ENCODE results near the gene DICER1. TPM values are rescaled to one million over a fixed set of nuclear protein-coding genes. Genes with fewer than 3 reads are reported as not detected.
"Not testable (repeated sequence)": the region's sequence is repeated elsewhere in the genome, so short reads cannot be mapped to it uniquely, and the experiment has no call there.

DICER1 gene
- total RNA-seq: 57.7 TPM

- ATAC-seq: peak; percentile 97
Observed at GRCh38 chr14:95157327-95158189, at the start of gene DICER1. Gene DICER1 (minus strand): TSS chr14:95157529. CDS start chr14:95133458, 24,071 bp downstream.

- ATAC-seq: no peak
Observed at GRCh38 chr14:95206534-95206933, 49.2 kb upstream of the DICER1 start.

DNA sequence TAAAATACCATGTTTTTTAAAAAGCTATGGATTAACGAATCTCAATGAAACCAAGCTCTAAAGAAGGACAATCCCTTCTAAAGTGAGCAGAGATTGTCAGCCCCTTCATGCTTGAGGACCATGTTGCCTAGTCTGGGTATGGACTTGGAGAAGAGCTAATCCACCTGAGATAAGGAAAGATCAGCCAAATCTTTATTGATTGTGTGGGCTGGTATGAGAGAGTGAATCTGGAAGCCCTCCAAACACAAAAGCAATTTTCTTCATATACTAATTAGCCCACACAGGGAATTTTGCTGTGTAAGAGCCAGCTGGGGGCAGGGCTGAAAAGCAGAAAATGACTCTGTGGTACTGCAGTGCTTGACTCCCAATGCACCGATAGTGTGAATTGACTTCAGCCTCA lies 47.4 kb upstream of the DICER1 start:
- ATAC-seq: no peak

DNA sequence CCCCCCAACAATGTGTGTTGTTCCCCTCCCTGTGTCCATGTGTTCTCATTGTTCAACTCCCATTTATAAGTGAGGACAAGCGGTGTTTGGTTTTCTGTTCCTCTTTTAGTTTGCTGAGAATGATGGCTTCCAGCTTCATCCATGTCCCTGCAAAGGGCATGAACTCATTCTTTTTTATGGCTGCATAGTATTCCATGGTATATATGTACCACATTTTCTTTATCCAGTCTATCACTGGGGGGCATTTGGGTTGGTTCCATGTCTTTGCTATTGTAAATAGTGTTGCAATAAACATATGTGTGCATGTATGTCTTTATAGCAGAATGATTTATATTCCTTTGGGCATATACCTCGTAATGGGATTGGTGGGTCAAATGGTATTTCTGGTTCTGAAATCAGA lies 44.4 kb upstream of the DICER1 start:
- ATAC-seq: not testable (repeated sequence)

DNA sequence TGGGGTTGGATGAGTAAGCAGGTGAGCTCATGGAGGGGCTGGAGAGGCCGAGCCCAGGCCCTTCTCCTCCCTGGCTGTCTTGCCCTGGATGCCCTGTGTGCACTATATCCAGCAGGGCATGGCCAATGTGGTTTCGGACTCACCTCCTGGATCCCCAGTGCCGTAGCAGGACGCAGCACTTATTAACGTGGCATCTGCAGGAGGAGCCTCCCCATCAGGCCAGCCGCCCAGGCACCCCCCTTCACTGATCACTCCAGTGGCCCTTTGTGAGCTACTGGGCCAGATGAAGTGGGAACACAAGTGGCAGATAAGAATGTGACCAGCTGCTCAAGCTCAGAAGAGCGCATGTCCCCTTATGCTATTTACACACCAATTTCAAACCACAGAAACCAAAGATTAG lies 43.1 kb upstream of the DICER1 start:
- no peak for ATAC-seq

DNA sequence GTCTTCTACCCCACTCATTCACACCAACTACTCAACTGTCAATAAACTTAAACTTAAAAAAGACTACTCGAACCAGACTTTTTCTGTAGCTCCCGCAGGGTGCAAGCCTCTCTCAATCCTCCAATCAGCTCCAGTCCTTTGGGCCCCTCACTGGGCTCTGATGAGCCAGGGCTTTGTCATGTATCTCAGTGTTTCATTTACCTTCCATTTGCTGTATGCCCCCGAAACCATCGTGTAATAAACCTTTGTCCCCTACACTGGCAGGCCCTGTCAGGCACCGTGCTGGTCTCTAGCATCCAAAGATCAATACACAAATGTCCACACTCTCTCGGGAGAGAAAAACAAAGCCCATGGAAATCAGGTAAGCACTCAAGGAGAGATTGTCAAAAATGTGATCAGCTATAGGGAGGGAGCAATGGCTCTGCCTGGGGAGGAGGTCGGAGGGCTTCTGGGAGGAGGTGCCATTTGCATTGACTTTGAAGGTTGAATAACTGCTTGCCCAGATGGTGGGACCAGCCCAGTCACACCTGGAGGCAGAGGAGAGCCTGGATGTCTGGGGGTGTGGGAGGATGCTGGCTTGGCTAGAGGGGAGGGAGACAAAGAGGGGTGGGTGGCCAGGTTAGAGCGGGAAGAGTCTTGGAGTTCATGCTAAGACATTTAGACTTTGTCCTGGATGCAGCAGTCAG lies 42.1 kb upstream of the DICER1 start:
- no peak for ATAC-seq

GRCh38 chr14:95198320-95198719 lies 41.0 kb upstream of the DICER1 start:
- ATAC-seq: no peak

GRCh38 chr14:95197551-95197950 lies 40.2 kb upstream of the DICER1 start:
- peak; percentile 93 for ATAC-seq

DNA sequence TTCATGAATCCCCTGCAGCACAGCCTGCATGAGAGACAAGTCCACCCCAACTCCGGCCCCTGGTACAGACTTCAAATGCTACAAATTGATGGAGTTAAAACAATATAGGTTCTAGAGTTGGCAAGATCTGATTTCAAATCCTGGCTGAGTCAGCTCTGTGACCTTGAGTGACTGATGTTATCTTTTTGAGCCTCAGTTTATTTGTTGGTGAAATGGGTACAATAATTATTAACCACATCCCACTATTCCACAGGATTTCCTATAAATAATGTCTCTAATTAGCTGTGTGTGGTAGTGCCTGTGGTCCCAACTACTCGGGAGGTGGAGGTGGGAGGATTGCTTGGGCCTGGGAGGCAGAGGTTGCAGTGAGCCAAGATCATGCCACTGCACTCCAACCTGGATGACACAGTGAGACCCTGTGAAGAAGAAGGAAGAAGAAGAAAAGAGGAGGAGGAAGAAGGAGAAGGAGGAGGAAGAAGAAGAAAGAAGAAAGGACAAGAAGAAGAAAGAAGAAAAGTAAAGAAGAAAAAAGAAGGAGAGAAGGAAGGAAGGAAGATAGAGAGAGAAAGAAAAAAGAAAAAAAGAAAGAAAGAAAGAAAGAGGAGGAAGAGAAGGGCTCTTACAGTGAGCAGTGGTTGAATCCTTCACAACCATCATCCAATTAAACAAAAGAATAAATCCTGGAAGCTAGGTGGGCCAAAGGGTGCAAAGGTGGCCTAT lies 39.7 kb upstream of the DICER1 start:
- no peak for ATAC-seq

DNA sequence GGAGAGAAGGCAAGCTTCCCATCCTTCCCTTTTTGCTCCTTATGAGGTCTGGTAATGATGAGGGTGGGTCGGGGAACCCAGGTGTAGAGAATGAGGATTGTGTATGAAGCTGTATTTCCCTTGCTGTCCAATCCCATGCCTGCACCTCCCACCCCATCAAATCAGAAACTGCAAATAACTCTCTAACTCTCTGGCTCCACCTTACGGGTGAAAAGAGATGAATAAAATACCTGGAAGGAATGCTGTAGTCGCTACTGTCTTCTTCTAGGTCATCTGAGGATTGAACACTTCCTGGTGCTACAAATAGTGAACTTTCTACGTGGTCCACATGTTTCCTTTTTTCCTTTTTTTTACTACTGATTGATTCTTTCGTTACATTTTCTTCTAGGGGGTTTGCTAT lies 38.9 kb upstream of the DICER1 start:
- ATAC-seq: no peak

- ATAC-seq: no peak
Observed at GRCh38 chr14:95195031-95195430, 37.7 kb upstream of the DICER1 start.

GRCh38 chr14:95193081-95193480 lies 35.8 kb upstream of the DICER1 start:
- ATAC-seq: no peak

DNA sequence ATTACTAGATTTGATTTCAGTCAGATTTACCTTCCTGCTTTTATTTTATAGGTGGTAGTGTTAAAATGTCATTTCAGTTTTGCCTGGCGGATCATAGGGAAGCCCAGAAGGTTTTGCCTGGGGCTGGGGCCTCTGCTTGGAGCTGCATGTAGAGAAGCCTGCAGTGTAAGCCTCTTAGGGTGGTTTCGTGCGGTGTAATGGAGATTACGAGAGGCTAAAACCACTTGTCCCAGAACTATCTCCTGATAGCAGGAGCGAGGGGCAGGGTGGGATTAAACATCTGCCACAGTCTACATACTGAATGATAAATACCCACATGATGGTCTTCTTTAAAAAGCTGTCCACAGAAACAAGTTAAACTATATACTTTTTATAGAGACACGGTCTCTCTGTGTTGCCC lies 35.0 kb upstream of the DICER1 start:
- no peak for ATAC-seq

DNA sequence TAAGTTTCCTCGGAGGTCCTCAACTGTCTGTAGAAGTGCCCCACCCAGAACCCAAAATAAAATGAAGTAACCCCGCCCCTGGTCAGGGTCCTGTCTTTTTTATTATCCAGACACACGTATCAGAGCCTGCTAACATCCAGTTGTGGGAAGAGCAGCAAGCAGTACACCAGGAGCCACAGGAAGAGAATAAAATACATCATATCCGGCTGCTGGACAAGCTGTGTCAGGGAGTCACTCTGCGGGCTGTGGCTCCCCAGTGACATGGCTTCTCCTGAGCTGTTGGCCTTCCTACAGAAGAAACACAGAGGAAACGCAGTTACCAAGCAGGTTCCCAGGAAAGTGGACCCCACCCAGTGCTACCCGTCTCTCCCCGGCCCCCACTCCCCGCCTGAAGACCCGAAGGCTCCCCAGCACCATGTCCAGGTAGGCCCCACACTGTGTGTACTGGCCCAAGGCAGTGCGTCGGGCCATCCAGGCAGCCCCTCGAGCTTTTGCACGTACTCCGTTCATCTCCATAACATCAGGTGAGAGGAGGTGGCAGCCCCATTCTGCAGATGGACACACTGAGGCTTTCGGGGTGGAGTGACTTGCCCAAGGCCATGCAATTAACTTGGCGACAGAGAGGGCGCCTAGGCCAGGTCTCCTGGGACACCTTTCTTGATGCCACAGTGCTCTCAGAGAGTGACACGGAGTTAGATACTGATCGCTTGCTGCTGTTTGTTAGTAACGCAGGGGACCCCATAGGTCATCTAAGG lies 34.3 kb upstream of the DICER1 start:
- no peak for ATAC-seq

DNA sequence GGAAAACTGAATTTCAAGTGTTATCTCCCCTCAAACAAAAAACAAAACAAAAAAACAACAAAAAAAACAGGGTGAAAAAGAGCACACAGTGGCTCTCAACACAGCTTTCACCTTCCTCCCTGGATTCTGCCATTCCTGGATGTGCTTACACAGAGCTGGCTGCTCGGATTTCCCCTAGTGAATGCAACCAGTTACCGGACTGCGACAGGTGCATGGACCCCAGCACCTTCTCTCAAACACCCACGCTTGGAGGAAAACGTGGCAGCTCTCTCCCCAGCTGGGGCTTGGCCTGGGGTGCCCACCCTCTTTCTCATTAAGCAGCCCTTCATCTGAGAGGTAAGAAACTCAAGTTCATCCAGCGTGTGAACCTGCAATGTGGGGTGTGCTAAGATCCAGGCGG lies 33.5 kb upstream of the DICER1 start:
- no peak for ATAC-seq

- ATAC-seq: no peak
Observed at GRCh38 chr14:95190346-95190840, 33.1 kb upstream of the DICER1 start.

DNA sequence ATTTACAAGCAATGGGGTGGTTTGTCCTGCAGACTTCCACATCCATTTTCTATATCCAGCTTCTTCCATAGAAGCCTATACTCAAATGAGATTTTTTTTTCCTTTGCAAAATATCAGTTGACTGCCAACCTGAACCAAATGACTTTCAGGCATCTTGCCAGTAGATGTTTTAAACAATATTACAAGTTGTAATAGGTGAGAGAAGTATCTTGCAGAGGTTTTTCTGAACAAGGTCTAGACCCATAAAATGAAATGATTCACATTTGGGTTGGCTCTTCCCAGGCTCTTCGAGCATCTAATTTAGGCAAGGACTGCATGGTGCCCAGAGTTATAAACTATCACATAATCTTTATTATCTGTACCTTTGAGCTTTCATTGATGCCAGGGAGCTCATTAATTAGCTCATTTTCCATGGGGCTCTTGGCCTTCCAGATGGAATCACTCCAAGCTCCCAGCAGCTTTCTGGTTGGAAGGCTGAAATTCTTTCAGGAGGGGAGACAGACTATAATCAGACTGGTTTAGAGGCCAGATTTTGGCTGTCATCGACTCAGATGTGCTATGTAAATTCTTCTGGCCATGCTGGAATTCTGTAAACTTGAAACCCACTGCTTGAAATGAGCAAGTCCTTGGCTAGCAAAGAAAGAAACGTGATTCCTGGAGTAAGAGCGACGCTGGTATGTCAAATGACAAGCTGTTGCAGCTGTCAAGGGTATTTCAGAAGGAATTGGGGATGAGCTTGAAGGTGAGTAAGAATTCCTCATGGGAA lies 32.2 kb upstream of the DICER1 start:
- no peak for ATAC-seq

- ATAC-seq: no peak
Observed at GRCh38 chr14:95188380-95188779, 31.1 kb upstream of the DICER1 start.

DNA sequence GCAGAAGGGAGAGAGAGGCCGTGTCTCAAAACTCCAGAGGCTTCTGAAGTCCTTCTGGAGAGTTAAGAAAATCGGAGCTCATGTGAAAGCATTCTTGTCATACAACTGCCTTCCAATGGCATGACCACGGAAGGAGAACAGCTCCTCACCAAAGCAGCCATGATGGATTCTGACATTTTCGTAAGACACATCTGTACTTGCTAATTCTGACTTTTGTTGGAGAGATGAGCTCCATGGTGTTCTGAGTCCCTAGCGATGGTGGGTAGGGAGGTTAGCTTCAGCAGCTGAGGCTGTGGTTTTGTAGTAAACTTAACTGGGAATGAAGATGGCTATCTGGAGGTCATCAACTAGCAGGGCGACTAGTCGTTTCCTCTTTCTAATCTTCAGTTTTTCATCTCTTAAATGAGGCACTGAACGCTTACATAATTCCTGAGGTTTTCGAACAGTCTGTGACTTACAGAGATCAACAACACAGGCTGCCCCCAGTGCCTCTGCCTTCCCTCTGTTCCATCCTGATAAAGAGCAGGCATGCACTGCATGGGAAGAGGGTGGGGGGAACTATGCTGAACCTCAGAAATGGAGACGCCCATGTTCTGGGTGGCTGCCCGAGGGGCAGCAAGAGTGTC lies 28.6 kb upstream of the DICER1 start:
- no peak for ATAC-seq

- ATAC-seq: peak; percentile 40
Observed at GRCh38 chr14:95185033-95185766, 27.9 kb upstream of the DICER1 start.

All from esophagus mucosa (tissue), 1 donor.